ENCODE results near the gene OR2H1. TPM values are rescaled to one million over a fixed set of nuclear protein-coding genes. Genes with fewer than 3 reads are reported as not detected.

Gene OR2H1
- total and polyA plus RNA-seq, 9 of the 15 experiments (the other 6 are each of a cell fraction or from before 2014, with no cell fraction given), result not detected

DNA sequence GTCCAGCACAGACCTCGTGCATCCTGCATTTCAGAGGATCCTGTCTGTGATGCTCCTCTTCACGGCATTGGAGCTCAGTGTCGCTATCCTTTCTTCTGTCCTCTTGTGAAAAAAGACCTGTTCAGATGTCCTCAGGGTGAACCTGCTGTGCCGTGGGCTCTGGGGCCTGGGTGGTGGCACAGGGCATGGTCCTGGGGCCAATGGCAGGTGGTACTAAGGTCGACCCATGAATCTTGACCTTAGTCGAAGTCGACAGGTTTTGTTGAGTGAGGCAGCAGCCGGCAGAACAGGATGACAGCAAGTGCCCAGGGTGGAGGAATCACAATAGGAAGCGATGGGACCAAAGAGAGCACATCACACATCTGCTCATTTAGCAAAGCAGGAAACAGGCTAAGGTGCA lies 52.8 kb downstream of the OR2H1 start:
- ATAC-seq (no peak), DNase-seq (ENCODE audit: extremely low read depth in 1 of 4, low spot score in 3 of 4) (no peak), FAIRE-seq (no peak)
- peaks cover 9 to 53% of the 10 kb centered on the region in 2 experiments for H3K27me3 ChIP-seq (ENCODE audit: control insufficient read depth in 2 of 2, insufficient read depth in 2 of 2, low read length in 2 of 2)
- H3K9me3 ChIP-seq (replicated peaks; ENCODE audit: control insufficient read depth, insufficient read depth, low read depth, low read length), result no peaks in the 10 kb centered on the region
- 2% methylated on average over 9 of the region's 9 CpGs for WGBS (ENCODE audit: insufficient coverage, low coverage, missing lambda C conversion rate)
- H3K36me3 ChIP-seq (ENCODE audit: control insufficient read depth, insufficient read depth, low read length), result no peaks in the 10 kb centered on the region
- no TSS peak for BruUV-seq (replicated peaks)
- in situ Hi-C loops (cut with MboI), result no loop called here
- H3K4me3 ChIP-seq, result no peak overlapping the region
- no peak overlapping the region for H3K4me2 ChIP-seq (ENCODE audit: insufficient read depth, low read length)
- no peak overlapping the region for H3K27ac ChIP-seq (ENCODE audit: extremely low read depth, low read depth, low read length)
- H3K9ac ChIP-seq (ENCODE audit: insufficient read depth in 1 of 2, low read depth in 2 of 2, low read length in 2 of 2), result no peak overlapping the region
- H4K20me1 ChIP-seq (replicated peaks; ENCODE audit: control insufficient read depth, insufficient read depth, low read length), result no peaks in the 10 kb centered on the region
- intact Hi-C loops (cut with micrococcal nuclease), result no loop called here
- no peaks in the 10 kb centered on the region for H3K4me1 ChIP-seq (replicated peaks in 1 of 2; ENCODE audit: control insufficient read depth in 2 of 2, insufficient read depth in 2 of 2, low read length in 2 of 2)
- ChIA-PET POLR2A (no interaction called here), CTCF (ENCODE audit: low intra/inter-chr PET ratio) (no interaction called here)
- H2AFZ ChIP-seq (ENCODE audit: low read depth, low read length), result no peak overlapping the region
- H3K79me2 ChIP-seq (ENCODE audit: control insufficient read depth, insufficient read depth, low read length), result no peaks in the 10 kb centered on the region
- no peaks in the 10 kb centered on the region for H3K9me1 ChIP-seq (ENCODE audit: control insufficient read depth, insufficient read depth, low read length)
- no peak for TF ChIP-seq IRF2 (CRISPR knock-in tag; IDR thresholded peaks at IDR 0.05)
- TF ChIP-seq MED1 (CRISPR knock-in tag; IDR thresholded peaks at IDR 0.05; ENCODE audit: borderline replicate concordance), result no peak
- no peak for TF ChIP-seq BRD9 (IDR thresholded peaks at IDR 0.05; ENCODE audit: low read depth, partially characterized antibody)
- TF ChIP-seq SMAD4 (CRISPR knock-in tag; conservative IDR thresholded peaks at IDR 0.05), result no peak
- TF ChIP-seq, protein P1, sequence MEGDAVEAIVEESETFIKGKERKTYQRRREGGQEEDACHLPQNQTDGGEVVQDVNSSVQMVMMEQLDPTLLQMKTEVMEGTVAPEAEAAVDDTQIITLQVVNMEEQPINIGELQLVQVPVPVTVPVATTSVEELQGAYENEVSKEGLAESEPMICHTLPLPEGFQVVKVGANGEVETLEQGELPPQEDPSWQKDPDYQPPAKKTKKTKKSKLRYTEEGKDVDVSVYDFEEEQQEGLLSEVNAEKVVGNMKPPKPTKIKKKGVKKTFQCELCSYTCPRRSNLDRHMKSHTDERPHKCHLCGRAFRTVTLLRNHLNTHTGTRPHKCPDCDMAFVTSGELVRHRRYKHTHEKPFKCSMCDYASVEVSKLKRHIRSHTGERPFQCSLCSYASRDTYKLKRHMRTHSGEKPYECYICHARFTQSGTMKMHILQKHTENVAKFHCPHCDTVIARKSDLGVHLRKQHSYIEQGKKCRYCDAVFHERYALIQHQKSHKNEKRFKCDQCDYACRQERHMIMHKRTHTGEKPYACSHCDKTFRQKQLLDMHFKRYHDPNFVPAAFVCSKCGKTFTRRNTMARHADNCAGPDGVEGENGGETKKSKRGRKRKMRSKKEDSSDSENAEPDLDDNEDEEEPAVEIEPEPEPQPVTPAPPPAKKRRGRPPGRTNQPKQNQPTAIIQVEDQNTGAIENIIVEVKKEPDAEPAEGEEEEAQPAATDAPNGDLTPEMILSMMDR (IDR thresholded peaks at IDR 0.05 in 2 of 3, conservative IDR thresholded peaks at IDR 0.05 in 1 of 3; ENCODE audit: insufficient read depth in 2 of 3, low read depth in 1 of 3, low read length in 3 of 3), result no peak
- TF ChIP-seq, protein P2, sequence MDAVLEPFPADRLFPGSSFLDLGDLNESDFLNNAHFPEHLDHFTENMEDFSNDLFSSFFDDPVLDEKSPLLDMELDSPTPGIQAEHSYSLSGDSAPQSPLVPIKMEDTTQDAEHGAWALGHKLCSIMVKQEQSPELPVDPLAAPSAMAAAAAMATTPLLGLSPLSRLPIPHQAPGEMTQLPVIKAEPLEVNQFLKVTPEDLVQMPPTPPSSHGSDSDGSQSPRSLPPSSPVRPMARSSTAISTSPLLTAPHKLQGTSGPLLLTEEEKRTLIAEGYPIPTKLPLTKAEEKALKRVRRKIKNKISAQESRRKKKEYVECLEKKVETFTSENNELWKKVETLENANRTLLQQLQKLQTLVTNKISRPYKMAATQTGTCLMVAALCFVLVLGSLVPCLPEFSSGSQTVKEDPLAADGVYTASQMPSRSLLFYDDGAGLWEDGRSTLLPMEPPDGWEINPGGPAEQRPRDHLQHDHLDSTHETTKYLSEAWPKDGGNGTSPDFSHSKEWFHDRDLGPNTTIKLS (IDR thresholded peaks at IDR 0.05; ENCODE audit: borderline replicate concordance, low read depth), result no peak
- TF ChIP-seq ZNF699 (CRISPR knock-in tag; IDR thresholded peaks at IDR 0.05; ENCODE audit: insufficient replicate concordance), result no peak
- no peak for TF ChIP-seq ERF (CRISPR knock-in tag; IDR thresholded peaks at IDR 0.05)
- no peak for TF ChIP-seq ZNF766 (CRISPR knock-in tag; conservative IDR thresholded peaks at IDR 0.05)
- no peak for TF ChIP-seq RB1 (IDR thresholded peaks at IDR 0.05; ENCODE audit: low read depth)
- no peak for TF ChIP-seq RAD51 (IDR thresholded peaks at IDR 0.05; ENCODE audit: borderline replicate concordance, low read depth)
- TF ChIP-seq CTBP1 (IDR thresholded peaks at IDR 0.05; ENCODE audit: borderline replicate concordance), result no peak
- no peak for TF ChIP-seq CEBPB (tag; IDR thresholded peaks at IDR 0.05)
- TF ChIP-seq, protein P3, sequence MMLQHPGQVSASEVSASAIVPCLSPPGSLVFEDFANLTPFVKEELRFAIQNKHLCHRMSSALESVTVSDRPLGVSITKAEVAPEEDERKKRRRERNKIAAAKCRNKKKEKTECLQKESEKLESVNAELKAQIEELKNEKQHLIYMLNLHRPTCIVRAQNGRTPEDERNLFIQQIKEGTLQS (IDR thresholded peaks at IDR 0.05), result no peak
- TF ChIP-seq, protein P3 (CRISPR knock-in tag; conservative IDR thresholded peaks at IDR 0.05), result no peak
- TF ChIP-seq GATAD2A (IDR thresholded peaks at IDR 0.05), result no peak
- no peak for TF ChIP-seq SP2 (IDR thresholded peaks at IDR 0.05; ENCODE audit: extremely low read depth, low read depth, low read length, poor library complexity, severe bottlenecking)
- TF ChIP-seq EHMT2 (IDR thresholded peaks at IDR 0.05), result no peak
- no peak for TF ChIP-seq ZNF253 (CRISPR knock-in tag; conservative IDR thresholded peaks at IDR 0.05)
- TF ChIP-seq MTA2 (IDR thresholded peaks at IDR 0.05; ENCODE audit: low read depth), result no peak
